Brain microvascular endothelial cell (primary cell): ENCODE data around the gene ELP4.
A peak's percentile ranks its signal among the peaks of the same experiment; 100 is the strongest.

ENCODE experiments used
- DNase-seq: peaks from one replicate; pipeline ENCODE4 v3.0.0-alpha.2; 2020
- H3K27ac ChIP-seq: fragments of 250-450 bp; sonication (Bioruptor Pico); 2 replicates; pipeline ENCODE4 v1.5.1; 2020; ENCODE audit warnings: mild to moderate bottlenecking, moderate library complexity
- H3K27me3 ChIP-seq: fragments of 250-450 bp; sonication (Bioruptor Pico); replicated peaks from 2 replicates; pipeline ENCODE4 v1.5.1; 2020; ENCODE audit warnings: mild to moderate bottlenecking
- H3K36me3 ChIP-seq: fragments of 250-450 bp; sonication (Bioruptor Pico); replicated peaks from 2 replicates; pipeline ENCODE4 v1.5.1; 2020; ENCODE audit warnings: mild to moderate bottlenecking
- H3K4me3 ChIP-seq: 2 replicates; pipeline ENCODE4 v1.5.1; 2011; ENCODE audit warnings: low read depth, mild to moderate bottlenecking, control low read depth, low read length, moderate library complexity
- CTCF ChIP-seq: IDR thresholded peaks from 2 replicates; pipeline ENCODE4 v1.5.1; 2011; ENCODE audit warnings: low read depth, mild to moderate bottlenecking, moderate library complexity, low read length, control low read depth, inconsistent platforms; ENCODE audit errors: missing control alignments
- in situ Hi-C: cut with HindIII; loops from 2 replicates; pipeline ENCODE4 v1.10.0; 2017; ENCODE audit warnings: low sequenced_read_pairs, low pct_ligation_motif_present

Gene ELP4

DNA sequence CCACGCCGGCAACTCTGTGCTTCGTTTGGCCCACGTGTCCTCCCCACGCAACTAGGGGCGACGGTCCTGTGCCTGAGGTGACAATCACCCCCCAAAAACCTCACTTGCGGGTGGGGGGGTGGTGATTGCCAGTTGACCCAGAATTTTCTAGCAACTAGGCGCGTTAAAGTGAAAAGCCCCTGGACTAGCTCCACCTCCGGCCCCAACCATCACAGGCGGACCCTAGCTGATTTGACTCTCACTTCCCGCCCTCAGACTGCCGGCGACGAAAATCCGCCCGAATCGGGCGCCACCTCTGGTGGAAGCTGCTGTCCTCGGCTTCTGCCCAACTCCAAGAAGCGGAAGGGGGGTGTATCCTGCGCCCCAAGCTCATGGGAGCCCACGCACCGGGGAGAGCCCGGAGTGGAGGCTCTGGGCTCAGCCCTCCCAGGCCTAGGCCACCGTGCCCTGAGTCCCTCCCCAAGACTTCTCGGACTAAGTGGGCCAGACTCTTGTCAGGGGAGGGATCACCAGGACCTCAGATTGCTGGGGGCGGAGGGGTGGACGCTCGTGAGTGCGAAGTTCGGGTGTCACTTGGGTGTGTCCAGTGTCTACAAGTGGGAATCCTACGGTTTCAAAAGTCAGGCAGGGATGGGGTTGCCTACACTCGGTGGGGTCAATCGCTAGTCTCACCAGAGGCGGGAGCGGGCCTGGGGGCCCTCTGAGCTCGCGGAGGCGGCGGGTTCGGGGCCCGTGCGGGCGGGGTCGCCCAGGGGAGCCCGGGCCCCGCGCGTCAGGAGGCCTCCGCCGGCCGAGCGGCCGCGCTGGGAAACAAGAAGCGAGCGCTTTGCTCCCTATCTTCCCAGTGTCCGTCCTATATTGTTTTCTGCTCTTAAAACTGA is 289.2 kb downstream of the ELP4 start:
- no peak overlapping the region for H3K4me3 ChIP-seq
- DNase-seq: no peak
- H3K36me3 ChIP-seq: no peaks in the 10 kb centered on the region
- H3K27me3 ChIP-seq: peaks cover 68% of the 10 kb centered on the region
- in situ Hi-C loops: no loop called here
- peak; percentile 66 for TF ChIP-seq CTCF
- no peak overlapping the region for H3K27ac ChIP-seq

GRCh38 chr11:31799435-31800397 is 290.1 kb downstream of the ELP4 start:
- no peak for TF ChIP-seq CTCF
- no peak overlapping the region for H3K27ac ChIP-seq
- no peaks in the 10 kb centered on the region for H3K36me3 ChIP-seq
- in situ Hi-C loops: no loop called here
- H3K4me3 ChIP-seq: no peak overlapping the region
- peaks cover 77% of the 10 kb centered on the region for H3K27me3 ChIP-seq
- no peak for DNase-seq

GRCh38 chr11:31800398-31801265 is 291.1 kb downstream of the ELP4 start:
- H3K27ac ChIP-seq: no peak overlapping the region
- no peaks in the 10 kb centered on the region for H3K36me3 ChIP-seq
- DNase-seq: no peak
- no peak overlapping the region for H3K4me3 ChIP-seq
- in situ Hi-C loops: no loop called here
- H3K27me3 ChIP-seq: peaks cover 86% of the 10 kb centered on the region
- TF ChIP-seq CTCF: no peak

DNA sequence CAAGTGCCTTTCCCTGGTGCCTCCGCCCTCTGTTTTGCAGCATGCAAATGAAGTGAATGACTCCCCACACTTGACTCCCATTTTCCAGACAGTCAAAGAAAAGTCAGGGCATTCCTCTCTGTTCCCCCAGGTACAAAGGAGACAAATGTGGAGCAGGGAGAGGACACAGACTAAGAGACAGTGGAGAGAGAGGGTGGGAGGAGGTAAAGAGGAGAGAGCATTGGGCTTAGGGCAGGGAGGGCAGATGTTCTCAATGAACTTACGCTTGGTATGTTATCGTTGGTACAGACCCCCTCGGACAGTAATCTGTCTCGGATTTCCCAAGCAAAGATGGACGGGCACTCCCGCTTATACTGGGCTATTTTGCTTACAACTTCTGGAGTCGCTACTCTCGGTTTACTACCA is 291.7 kb downstream of the ELP4 start:
- no peak for DNase-seq
- H3K36me3 ChIP-seq: no peaks in the 10 kb centered on the region
- no peak for TF ChIP-seq CTCF
- no peak overlapping the region for H3K27ac ChIP-seq
- no peak overlapping the region for H3K4me3 ChIP-seq
- peaks cover 87% of the 10 kb centered on the region for H3K27me3 ChIP-seq
- in situ Hi-C loops: no loop called here

DNA sequence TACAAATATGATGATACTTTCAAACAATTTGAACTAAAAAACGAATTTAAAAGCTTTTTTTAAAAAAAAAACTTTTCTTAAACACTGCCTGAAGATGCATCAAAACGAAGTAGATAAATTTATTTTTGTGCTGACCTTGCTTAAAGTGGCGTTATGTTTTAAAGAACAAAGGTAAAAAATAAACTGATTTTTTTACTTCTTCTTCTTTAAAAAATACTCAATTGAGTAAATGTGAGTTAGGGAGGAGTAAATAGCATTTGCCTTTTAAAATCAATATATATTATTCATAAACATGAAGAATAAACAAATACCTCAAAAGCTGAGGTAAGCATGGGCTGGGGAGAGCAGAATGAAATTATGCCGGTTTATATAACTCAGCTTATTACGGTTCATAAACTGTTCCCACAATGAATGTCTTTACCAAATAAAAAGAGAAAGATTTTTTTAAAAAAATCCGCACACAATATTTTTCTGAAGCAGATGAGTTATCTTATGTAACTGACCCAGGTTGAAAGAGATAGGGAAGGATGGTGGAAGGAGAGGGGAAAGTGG is 292.5 kb downstream of the ELP4 start:
- in situ Hi-C loops: no loop called here
- no peak overlapping the region for H3K27ac ChIP-seq
- no peak for TF ChIP-seq CTCF
- no peak for DNase-seq
- peaks cover 89% of the 10 kb centered on the region for H3K27me3 ChIP-seq
- H3K36me3 ChIP-seq: no peaks in the 10 kb centered on the region
- no peak overlapping the region for H3K4me3 ChIP-seq
